Umbilical cord (tissue), 2 donors: ENCODE results near the gene WDFY2. TPM values are rescaled to one million over a fixed set of nuclear protein-coding genes. Genes with fewer than 3 reads are reported as not detected.

ENCODE experiments used
- DNase-seq: peaks from one replicate; pipeline ENCODE4 v3.0.0-alpha.2; 2015; ENCODE audit warnings: low spot score
- total RNA-seq: library from RNA; depleted of rRNA; stranded (reverse); fragments of >200 nt; gene quantifications from one replicate; pipeline ENCODE4 v1.2.3, GENCODE V29; 2014; ENCODE audit warnings: low replicate concordance; ENCODE audit not compliant: insufficient read depth

Gene WDFY2
- total RNA-seq, 1 donor from 2014 or later = 14.9 TPM

DNA sequence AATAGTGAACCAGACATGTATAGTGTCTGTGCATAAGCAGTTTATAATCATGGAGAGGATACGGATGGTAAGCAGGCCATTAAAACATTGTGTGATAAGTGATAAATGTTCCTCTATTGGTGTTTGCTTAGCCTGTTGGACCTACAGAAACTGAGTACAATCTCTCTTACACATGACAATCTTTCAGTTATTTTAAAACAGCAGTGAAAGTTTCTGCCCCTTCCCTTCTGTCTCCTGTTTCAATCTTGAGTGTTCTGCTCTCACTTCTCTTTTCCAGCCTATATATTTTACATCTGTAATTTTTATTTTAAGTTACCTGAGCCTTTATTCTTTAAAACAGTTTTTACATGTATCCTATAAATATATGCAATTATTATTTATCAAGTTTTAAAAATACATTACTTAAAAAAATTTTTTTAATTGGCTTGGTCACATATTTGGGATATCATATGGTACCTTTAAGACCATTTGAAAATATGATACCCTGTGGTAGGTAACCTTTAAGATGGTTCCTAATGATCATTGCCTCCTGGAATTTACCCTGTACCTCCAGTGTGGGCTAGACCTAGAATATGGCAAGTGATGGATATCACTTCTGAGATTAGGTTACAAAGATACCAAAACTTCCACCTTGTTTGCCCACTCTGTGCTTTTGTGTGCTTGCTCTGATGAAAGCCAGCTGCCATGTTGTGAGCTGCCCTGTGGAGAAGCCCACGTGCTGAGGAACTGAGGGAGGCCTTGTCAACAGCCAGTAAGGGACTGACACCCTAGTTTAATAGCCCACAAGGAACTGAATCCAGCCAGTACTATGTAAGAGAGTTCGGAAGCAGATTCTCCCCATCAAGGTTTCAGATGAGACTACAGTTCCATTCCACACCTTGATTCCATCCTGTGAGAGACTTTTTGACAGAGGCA is 120.4 kb downstream of the WDFY2 start:
- no peak for DNase-seq

DNA sequence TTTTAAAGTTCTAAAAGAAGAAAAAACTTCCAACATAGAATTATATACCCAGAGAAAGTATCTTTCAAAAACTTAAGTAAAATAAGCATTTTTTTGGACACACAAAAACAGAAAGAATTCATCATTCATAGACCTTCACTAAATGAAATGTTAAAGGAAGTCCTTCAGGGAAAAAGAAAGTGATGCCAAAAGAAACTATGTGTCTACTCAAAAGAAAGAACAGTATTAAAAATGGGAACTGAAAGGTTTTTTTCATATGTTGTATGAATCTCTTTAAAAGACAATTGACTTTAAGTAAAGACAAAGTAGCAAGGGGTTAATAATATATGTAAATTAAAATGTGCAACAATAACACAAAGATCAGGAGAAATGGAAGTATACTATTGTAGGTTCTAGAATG is 123.2 kb downstream of the WDFY2 start:
- no peak for DNase-seq

DNA sequence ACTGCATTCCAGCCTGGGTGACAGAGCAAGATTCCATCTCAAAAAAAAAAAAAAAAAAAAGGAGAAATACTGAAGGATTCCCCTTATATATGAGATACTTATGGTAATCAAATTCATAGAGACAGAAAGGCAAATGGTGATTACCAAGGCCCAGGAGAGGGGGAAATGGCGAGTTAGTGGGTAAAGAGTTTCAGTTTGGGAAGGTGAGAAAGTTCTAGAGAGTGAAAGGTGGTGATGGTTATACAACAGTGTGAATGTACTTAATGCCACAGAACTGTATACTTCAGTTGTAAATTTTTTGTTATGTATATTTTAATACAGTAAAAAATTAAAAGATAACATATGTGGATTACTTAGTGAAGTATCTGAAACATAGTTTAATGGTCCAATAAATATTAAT is 129.5 kb downstream of the WDFY2 start:
- no peak for DNase-seq

DNA sequence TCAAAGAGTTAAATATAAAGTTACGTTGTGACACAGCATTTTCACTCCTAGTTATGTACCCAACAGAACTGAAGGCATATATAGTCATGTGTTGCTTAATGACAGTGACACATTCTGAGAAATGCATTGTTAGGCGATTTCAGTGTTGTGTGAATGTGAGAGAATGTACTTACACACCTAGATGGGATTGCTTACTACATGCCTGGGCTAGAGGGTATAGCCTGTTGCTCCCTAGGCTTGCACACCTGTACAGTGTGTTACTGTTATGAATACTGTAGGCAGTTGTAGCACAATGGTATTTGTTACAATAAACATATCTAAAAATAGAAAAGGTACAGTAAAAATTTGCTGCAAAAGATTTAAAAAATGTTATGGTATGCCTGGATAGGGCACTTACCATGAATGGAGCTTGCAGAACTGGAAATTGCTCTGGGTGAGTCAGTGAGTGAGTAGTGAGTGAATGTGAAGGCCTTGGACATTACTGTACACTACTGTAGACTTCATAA is 130.5 kb downstream of the WDFY2 start:
- DNase-seq = no peak

DNA sequence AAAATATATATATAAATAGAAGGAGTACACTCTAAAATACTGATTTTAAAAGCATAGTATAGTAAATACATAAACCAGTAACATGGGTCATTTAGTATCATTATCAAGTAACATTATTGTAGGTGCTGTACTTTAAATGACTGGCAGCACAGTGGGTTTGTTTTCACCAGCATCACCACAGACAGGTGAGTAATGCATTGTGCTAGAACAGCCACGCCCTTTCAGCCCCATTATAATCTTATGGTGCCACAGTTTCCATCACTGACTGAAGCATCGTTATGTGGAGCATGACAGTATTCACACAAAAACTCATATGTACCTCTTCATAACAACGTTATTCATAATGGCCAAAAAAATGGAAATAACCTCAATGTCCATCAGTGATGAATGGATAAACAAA is 131.4 kb downstream of the WDFY2 start:
- no peak for DNase-seq

DNA sequence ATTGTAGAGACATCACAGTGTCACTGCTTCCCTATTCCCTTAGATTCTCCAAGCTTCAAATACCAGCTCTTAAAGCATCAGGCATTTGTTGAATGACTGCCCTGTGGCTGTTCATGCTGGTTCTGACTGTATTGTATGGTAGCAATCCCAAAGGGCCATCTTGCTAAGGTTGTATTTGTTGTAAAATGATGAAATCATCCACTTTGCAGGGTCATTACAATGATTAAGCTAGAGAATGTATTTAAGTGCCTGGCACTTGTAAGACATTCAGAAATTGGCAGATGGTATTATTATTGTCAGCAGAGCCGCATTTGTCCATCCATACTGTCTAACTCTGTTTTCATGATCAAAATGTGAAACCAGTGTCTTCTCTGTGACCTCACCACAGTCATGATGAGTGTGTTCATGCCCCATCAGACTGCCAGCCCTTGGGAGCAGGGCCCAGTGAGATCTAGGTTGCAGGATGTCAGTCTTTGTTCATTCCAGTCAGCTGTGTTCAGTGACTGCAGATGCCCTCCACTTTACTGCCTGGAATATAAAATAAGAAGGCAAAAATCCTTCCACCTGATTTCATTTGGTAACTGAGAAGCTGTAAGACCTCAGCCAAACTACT is 133.6 kb downstream of the WDFY2 start:
- DNase-seq = no peak

DNA sequence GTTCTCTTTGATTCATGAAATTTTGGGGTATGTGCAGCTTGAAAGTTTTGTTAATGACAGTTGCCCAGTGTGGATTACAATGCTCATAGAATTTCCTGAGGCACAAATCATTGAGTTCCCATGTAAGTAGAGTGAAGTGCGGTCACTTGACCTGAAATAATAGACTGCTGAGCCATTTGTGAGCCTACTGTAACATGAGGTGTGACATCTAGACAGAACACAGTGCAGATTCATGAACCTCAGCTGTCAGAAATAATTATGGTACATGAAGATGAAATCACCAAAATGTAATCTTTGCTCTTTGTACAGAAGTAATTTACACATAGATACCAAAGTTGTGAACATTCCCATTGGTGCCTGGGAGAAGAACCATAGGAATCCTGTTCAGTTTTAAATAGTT is 135.1 kb downstream of the WDFY2 start:
- no peak for DNase-seq

DNA sequence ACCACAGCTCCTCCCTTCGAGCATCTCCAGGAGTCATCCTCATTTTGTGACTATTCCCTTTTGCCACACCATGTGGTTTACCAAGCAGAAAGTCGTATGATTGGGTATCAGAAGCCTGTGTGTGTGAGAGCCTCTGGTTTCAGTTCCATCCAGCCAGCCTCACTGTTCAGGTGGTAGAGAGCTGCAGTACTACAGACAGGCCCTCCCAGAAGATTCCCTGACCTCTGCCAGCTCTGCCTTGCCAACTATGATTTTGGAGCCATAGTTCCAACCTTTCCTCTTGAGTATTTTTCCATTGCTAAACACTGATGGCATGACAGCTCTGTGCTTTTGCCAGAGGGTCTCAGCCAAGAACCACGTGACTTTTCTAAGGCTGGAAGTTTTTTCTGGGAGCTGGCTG is 137.2 kb downstream of the WDFY2 start:
- no peak for DNase-seq

DNA sequence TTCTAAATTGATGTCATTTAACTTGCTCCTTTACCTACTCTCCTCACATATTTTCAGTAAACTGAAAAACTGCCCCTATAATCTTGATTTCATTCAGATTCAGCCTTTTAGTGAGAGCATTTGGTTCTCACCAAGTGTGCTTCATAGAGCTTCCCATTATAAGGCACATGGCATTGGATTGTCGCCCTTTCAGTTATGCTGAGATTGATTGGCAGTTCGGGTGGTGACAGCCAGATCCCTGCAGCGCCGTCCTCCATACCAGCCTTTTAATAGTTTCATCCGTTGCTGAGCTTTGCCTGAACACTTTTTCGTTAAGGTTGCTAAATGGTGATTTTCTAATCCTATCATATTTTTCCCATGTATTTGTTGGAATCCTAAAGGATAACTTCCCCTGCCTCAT is 139.3 kb downstream of the WDFY2 start:
- no peak for DNase-seq

DNA sequence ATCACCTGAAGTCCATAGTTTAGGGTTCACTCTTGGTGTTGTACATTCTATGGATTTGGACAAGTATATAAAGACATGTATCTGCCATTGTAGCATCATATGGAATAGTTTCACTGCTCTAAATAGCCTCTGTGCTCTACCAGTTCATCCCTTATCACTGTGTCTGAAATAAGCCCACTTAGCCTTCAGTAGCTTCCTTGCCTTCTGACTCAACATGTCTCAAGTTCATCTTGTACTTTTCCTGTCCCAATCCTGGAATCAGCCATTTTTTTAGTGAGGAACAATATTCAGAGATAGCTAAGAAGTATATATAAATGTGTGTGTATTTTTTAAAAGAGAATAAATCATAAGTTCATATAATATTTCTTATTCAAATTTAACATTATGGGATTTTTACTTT is 140.5 kb downstream of the WDFY2 start:
- peak; percentile 22 for DNase-seq

DNA sequence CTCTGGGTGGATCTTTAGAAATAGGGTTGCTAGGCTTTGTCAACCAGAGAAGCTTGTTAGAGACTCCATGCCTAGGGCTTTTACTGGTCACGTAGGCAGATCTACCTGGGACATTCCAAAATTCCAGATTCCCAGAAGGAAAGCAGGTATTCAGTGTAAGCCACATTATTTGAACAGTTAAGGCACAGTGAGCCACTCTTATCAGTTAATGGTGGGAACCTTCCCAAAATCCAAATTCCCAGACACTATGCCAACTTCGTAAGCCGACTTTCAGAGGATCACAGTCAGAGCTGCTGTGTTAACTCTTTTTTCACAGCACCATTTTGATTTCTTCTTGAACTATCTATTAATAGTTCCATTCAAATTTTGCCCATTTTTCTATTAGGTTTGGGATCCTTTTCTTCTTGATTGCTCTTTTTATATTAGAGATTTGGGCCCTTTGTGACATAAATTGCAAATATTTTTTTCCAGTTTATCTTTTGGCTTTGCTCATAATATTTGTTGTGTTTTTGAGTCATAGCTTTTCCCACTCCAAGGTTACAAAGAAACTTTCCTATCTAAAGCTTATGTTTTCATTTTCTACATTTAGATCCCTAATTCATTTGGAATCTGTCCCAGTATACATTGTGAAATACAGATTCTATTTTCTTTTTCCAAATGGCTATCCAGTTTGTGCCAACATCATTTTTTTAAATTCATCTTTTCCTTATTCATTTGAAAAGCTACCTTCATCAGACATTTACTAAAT is 142.4 kb downstream of the WDFY2 start:
- peak; percentile 84 for DNase-seq

DNA sequence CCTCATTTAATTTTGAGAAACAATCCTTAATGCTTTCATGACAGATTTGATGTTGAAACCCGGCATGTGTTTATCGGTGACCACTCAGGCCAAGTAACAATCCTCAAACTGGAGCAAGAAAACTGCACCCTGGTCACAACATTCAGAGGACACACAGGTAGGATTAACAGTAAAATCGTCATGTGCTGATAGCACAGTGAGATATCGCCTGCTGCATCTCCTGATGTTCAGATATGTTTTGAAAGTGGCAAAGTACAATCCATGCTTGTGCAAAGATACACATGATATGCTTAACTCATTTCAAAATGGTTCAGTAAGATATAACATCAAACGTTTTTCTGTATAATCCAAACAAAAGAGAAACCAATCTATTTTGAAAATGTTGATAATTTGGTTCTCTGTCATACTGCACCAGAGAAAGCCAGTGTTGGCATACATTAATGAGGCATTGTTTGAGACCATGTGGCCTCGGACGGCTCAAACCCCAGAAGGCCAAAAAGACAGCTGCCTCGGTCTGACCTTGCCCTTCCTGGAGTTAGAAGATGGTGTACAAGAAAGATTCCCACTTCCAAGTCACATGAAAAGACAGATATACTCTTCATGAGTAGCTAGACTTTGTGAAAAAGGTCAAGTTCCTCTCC is 143.5 kb downstream of the WDFY2 start:
- no peak for DNase-seq

DNA sequence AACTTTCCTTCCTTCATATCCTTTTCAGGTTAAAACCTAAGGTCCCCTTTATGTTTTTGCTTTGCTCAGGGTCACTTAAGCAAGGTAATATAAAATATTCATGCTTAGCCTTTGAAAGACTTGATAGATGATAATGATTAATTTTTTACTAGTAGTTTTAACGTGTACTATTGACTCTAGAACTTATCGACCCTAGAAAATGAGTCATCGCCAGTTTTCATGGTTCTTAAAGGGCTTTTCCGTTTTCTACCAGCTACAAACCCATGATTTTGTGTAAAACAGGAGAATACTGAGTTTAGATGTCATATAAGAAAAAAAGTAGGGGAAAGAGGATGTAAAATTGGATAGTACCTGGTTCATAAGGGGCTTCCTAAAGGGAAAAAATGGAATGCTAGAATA is 144.0 kb downstream of the WDFY2 start:
- no peak for DNase-seq

DNA sequence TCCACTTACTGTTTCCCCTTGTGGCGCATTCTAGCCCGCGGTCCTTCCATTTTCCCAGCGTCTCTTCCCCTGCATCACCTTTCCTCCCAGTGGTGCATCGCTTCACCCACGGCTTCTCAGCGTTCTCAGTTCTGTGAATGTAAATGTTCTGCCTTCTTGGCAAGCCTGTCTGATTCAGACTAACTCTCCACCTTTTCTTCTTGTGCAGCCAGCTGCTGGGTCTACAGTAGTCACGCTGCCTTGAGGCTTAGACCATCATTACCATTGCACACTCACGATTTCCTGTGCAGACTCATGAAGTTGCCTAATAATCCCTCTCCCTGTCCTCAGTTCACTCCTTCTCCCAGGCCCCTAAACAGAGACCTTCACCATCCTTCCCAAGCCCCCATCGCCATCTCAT is 144.7 kb downstream of the WDFY2 start:
- DNase-seq = peak; percentile 14

DNA sequence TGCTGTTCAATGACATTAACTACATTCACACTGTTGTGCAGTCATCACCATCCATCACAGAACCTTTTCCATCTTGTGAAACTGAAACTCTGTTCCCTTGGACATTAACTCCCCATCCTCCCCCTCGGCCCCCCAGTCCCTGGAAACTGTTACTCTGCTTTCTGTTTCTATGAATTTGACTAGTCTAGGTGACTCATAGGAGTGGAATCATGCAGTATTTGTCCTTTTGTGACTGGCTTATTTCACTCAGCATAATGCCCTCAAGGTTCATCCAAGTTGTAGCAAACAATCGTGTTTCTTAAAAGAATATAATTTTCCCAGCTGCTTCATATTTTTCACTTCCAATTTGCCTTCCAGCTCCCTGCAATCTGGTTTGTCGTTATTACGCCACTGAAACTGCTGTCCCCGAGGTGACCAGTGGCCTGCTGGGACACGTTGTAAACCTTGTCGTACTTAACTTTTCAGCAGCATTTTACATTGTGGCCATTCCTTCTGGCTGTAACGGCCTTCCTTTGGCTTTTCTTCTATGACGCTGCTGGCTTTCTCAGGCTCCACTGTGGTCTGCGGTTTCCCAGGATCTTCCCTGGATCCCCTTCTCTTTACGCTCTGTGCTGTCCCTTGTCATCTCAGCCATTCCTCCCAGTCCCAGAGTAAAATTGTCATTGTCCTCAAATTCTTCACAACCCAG is 145.7 kb downstream of the WDFY2 start:
- DNase-seq = peak; percentile 94

DNA sequence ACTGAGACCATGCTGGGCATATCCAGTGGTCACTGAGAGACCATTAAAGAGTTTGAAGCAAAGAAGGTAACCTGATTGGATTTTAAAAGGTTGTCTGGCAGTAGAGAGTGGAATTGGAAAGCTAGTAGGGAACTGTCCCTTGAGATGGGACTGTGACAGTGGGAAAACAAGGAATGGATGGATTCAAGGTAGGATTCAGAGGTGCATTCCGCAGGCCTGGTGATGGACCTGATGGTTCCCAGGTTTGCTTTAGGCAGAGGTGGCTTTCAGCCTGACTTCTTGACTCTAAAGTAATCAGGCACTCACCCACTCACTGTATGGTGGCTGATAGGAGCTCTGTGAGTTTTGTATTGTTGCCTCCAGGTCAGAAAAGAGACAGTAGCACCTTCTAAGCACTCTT is 146.7 kb downstream of the WDFY2 start:
- DNase-seq = no peak

DNA sequence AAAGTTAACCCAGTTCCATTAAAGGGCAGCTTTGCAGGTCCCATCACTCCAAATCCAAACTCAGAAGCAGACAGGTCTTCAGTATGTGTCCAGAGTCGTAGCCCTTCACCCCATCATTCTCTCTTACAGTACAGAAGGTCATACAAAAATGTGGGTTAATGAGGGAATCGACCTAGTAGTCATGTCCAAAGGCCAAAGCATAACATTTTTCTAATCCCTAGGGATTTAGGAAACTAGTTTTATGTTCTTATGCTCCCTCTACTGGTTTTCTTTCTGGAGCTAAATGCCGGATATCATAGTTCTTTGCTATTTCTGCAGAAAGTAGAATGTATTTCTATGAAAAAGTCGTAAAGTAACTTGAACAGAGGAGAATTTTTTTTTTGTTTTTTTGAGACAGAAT is 147.5 kb downstream of the WDFY2 start:
- peak; percentile 60 for DNase-seq

DNA sequence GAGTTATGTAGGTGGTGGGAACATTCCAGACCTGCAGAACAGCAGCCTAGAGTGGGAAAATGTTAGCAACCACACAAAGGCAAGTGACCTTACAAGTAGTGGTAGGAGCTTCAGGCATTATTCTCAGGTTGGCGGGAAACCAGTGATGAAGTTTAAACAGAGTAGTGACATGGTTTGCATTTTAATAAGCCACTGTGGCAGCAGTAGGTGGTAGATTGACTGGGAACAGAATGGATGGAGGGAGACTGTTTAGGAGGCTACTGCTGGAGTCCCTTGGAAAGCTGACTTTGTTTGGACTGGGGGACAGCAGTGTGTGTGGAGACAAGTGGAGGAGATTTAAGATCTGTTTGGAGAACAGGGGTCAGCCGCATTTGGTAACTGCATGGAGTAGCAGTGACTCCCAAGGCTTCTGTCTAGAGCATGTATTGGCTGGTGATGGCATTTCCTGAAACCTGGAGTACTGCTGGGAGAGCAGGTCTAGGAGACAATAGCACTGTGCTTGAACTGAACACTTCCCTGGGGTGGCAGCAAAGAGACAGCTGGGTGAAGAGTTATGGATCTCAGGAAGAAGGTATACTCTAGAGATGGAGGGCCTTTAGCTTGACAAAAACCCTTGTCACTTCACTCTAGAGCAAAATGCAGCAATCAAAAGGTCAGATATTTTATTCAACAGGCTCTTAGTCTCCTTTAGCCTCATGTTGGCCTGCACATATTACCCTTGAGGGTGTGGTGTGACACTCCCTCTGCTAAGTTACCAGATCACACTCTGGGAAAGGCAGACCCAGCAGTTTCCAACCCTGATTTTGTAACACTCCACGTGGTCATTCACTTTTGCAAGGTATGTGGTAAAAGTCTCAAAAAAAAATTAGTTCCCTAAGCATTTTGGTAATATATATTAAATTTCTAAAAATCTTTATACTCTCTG is 149.4 kb downstream of the WDFY2 start:
- DNase-seq = peak; percentile 21

DNA sequence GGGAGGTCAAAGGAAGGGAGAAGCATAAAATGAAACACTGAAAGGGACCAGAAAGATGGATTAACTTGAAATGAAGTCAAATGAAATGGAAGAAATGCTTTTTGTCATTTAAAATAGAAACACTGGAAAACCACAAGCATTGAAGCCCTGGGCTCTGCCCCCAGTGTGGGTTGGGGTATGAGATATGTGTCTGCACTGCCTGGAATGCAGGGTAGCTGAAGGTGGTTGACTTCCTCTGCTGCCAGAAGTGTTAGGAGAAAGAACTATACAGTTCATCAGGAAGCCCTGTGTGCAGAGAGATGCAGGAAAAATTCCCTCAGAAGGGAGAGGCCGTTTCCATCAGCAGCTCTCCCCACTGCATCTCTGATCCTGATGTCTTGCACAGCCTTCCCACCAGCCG is 150.5 kb downstream of the WDFY2 start:
- DNase-seq = no peak

DNA sequence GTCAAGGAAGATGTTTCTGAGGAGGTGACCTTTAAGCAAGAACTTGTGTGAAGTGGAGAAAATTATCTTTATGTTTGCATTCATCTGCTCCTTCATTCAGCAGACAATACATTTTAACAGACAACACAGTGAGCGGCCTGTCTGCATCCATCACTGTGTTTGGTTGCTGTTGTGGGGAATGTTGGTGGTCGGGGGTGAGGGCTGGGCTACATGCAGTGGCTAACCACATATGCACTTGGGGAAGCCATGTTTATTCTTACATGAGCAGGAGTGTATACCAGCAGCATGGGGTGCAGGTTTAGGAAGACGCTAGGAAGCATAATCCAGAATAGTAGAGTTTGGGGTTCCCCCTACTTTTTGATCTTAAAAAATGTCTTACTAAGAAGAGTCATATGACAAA is 153.3 kb downstream of the WDFY2 start:
- no peak for DNase-seq
